Measurements from ENCODE around the gene THSD7A.

Gene THSD7A

DNA sequence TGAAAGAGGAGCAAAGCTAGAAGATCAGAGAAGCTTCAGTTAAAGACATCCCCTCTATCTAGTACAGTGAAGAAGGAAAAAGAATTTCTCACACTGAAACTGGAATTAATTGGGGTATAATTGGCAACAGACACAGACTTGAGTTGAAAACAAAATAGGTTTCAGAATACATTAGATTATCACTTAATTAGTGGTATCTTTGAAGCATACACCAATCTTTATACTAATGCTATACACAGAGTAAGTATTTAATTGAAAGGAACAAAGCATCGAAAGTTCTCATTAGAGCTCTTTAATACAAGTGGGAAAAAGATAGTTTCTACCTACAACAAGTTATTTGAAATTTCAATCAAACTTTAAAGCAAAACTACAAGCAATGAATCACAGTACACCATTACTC, 128.2 kb downstream of the THSD7A start:
- DNase-seq (ENCODE audit: low read depth), result no peak

DNA sequence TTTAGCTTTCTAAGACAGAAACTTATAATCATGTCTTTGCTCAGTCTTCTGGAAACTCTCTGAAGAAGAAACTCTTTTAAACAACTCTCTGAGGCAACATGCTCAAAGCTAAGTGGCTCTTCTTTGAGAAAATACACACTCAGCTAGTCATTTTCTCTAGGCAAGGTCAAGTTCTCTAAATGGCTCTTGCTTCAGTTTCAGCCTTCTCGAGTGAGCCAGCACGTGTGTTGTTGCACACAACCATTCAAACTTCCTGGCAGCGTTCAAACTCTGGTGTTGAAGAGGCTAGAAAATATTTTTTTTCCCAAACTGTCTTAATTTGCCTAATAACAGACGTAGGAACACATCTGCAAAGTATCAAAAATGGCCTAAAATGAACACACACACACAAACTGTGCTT, 129.1 kb downstream of the THSD7A start:
- DNase-seq (ENCODE audit: low read depth), result no peak

DNA sequence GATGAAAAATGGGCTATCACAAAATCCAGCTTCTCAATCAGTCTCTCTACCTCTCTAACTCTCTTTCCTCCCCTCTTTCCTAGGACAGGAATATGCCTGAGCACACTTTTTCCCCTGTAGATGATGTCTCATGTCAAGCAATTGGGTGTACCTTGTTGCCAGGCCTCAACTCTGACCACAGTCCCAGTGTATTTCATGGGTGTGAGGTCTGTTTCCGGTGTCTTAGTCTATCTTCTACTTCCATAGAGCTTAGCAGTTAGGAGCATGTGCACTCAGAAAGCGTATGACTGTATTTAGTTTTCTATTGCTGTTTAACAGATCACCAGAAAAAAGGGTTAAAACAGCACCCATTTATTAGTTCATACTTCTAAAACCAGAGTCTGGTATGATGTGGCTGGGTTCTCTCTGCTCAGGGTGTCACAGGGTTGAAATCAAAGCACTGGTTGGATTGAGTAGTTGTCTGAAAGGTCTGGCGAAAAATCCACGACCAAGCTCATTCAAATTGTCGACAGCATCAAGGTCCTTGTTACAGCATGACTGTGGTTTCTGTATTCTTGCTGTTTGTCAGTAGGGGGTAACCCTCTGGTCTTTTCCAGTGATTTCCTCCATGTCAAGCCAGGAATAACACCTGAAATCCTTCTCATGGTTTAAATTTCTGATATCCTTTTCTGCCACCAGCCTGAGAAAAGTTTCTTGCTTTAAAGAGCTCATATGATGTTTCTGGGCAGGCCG, 130.0 kb downstream of the THSD7A start:
- DNase-seq (ENCODE audit: low read depth), result no peak

- DNase-seq (ENCODE audit: low read depth), result no peak
Measured at GRCh38 chr7:11699666-11700065, 132.3 kb downstream of the THSD7A start.

DNA sequence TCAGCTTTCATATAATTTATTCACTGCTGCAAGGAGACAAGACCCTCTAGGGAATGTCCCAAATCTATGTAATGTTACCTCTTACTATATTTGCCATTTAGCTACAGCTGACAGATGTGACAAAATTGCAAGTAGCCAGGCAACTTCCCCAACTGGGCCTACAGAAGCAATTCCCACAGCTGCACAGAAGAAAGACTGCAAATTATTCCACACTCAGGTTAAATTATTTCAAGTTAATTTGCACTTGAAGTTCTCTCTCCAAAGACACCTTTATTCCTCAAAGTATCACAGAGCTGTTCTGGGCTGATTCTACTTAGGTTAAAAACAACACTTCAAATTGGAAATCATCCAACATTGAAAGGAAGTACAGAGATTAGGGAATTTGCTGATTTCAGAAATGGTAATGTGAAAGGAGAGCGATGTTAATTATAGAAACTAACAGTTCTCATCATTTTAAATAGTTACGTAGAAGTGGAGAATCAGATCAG, 133.6 kb downstream of the THSD7A start:
- no peak for DNase-seq (ENCODE audit: low read depth)

GRCh38 chr7:11690395-11690794, 141.6 kb downstream of the THSD7A start:
- no peak for DNase-seq (ENCODE audit: low read depth)

GRCh38 chr7:11689096-11689495, 142.9 kb downstream of the THSD7A start:
- no peak for DNase-seq (ENCODE audit: low read depth)

DNA sequence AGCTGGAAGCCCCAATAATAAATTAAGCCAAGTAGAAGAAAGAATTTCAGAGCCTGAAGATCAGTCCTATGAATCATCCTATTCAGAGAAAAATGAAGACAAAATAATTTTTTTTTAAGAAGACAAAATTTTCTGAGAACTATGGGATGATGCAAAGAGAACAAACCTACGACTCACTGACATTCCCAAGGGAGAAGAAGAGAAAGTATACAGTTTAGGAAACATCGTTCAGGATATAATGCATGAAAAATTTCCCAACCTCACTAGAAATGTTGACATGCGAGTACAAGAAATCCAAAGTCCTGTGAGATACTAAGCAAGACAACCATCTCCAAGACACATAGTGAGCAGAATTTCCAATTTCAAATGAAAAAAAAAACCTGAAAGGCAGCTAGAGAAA, 150.5 kb downstream of the THSD7A start:
- no peak for DNase-seq (ENCODE audit: low read depth)

DNA sequence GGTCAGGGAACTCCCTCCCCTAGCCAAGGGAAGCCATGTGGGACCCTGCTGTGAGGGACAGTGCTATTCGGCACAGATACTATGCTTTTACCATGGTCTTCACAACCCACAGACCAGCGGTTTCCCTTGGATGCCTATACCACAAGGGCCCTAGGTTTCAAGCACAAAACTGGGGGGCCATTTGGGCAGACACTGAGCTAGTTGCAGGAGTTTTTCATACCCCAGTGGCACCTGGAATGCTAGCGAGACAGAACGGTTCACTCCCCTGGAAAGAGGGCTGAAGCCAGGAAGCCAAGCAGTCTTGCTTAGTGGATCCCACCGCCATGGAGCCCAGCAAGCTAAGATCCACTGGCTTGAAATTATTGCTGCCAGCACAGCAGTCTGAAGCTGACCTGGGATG, 156.8 kb downstream of the THSD7A start:
- DNase-seq (ENCODE audit: low read depth), result no peak

GRCh38 chr7:11668727-11669126, 163.3 kb downstream of the THSD7A start:
- DNase-seq (ENCODE audit: low read depth), result no peak

DNA sequence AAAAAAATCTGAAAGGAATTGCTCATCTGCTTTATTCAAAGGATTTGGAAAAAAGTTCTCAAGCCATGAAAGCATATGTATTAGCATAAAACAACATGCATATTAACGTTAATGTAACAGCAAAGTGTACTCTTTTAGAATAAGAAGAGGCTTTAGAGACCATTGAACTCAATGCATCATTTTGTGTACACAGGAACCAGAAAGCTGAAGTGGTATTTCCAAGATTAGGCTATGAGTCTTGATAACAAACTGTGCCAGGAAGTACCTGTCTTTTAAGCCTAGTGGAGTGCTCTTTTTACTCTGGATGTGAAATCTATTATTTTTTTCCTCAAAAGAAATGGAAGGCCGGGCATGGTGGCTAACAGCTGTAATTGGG, 164.2 kb downstream of the THSD7A start:
- DNase-seq (ENCODE audit: low read depth), result no peak

DNA sequence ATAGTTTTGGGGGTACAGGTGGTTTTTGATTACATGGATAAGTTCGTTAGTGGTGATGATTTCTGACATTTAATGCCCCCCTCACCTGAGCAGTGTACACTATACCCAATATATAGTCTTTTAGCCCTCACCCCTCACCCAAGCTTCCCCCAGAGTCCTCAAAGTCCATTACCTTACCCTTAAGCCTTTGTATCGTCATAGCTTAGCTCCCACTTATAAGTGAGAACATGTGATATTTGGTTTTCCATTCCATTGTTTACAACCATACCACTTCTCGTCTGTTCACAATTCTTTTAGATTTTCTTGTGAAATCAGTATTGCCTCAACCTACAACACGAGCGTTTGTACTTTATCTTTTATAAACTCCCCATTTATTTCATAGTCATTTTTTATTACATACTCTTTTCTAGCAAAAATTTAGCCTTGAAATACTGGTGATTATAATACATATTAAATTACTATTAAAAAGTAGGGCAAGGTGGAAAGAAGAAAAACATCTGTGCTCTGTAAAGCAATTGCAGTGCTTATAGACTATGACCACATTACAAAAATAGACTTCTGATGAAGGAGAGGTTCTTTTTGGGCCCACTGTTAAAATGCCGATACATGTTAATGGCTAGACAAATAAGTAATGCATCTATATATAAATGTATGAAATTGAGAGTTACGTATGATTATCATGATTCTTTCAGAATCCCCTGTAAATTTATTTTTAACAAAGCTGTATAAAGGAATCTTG, 164.8 kb downstream of the THSD7A start:
- DNase-seq (ENCODE audit: low read depth), result no peak

GRCh38 chr7:11665357-11665756, 166.6 kb downstream of the THSD7A start:
- DNase-seq (ENCODE audit: low read depth), result no peak

DNA sequence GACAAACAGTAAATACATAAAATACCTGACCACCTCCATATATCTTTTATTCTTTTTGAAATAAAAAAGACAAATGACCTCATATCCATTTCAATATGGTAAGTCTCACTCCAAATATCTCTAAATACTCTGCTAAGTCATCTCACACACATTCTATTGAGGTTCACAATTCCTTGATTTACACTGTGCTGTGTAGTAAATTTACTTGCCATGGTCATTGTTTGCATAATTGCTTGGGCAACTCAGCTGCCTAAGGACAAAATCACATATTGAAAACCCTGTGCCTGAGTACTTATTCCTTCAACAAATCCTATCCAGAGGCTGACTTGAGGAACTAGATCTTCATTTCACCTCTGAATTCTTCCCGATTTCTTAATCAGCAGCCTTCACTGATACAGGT, 176.4 kb downstream of the THSD7A start:
- no peak for DNase-seq (ENCODE audit: low read depth)

GRCh38 chr7:11655163-11655562, 176.8 kb downstream of the THSD7A start:
- DNase-seq (ENCODE audit: low read depth), result no peak

DNA sequence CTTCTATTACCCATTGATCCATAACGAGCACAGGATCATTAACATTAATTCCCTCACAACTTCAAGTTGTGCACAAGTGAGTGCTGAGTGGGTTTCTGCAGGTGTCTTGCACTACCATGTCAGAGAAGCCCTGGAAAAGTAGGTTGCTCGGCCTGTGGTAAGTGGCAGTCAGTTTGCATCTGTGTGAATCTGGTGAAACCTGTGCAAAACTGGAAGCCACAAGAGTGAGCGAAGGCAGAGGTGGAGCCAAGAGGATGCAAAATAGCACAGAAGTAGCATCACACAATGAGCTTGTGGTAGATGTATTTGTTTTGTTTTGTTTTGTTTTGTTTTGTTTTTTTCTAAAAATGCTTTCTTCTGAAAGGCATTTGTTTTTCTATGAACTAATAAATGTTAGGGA, 181.5 kb downstream of the THSD7A start:
- DNase-seq (ENCODE audit: low read depth), result no peak

DNA sequence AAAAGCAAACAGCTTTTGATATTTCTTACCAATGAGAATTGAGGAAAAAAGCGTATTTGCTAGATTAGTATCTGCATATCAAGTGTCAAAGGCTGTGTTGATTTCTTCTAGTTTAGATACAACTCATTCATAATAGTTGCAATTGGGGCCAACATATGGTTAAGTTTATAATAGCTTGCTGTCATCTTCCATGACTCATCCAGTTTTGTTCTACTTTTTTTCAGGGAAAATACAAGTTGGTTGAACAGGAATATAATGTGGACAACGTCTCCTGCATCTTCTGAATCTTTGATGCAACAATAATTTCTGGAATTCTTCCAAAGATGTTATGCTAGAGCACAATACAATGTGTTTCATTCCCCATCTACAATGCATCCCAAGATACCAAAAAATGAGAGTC, 182.0 kb downstream of the THSD7A start:
- DNase-seq (ENCODE audit: low read depth), result no peak

- no peak for DNase-seq (ENCODE audit: low read depth)
Measured at GRCh38 chr7:11648980-11649379, 183.0 kb downstream of the THSD7A start.

GRCh38 chr7:11648101-11648500, 183.9 kb downstream of the THSD7A start:
- no peak for DNase-seq (ENCODE audit: low read depth)

DNA sequence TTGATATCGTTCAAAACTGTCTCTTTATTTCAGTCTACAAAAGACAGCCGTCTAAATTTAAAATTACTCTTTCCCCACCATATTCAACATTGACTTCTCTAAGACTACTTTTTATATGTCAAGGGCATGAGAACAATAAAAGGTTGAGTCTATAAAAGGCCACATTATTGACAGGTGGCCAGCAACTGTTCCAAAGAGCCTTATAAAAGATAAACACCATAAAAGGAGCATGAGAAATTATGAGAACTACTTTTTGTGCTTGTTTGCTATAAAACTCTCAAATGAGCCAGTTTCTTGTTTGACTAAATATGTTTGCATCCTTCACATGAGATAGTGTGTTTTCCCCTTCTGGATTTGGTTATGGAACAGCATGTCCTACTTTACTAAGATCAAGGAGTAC, 189.2 kb downstream of the THSD7A start:
- no peak for DNase-seq (ENCODE audit: low read depth)

GRCh38 chr7:11642276-11642675, 189.7 kb downstream of the THSD7A start:
- no peak for DNase-seq (ENCODE audit: low read depth)

DNA sequence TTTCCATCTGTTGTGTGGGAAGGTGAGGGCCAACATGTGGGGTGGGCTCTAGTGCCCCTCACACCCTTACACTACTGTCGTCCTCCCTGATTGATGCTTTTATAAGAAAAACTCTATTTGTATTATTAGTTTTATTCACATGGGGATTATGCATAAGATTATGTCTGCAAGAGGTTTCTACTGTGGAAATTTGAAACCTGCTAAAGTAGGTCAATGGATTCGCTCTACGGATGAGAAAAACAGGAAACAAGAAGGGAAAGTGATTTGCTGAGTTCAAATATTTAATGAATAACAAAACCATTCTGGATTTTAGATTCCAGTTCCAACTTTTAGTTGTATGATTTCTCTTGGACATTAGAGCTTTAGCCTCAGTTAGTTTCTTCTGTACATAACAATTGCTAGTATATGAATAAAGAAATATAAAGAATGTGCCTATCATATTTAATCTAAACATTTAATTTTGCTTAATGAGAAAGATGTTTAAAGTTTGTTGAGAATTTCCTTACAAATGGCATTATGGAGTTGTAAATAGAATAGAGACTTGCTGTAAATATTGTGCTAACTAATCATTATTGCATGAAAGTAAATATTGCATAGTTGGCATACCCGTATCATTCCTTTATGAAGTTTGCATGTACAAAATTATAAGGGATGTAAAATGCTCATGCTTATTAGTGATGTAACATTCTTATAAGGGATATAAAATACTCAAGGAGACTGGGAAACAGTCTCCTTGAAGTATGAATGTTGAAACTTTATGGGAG, 193.8 kb downstream of the THSD7A start:
- no peak for DNase-seq (ENCODE audit: low read depth)

GRCh38 chr7:11636274-11636673, 195.7 kb downstream of the THSD7A start:
- DNase-seq (ENCODE audit: low read depth), result no peak
